ENCODE results near the gene RGL2. TPM values are rescaled to one million over a fixed set of nuclear protein-coding genes. Genes with fewer than 3 reads are reported as not detected.

The RGL2 gene
- total RNA-seq, 4 donors from 2014 or later, result 66.8 to 78.5 (median 71.3) TPM

DNA sequence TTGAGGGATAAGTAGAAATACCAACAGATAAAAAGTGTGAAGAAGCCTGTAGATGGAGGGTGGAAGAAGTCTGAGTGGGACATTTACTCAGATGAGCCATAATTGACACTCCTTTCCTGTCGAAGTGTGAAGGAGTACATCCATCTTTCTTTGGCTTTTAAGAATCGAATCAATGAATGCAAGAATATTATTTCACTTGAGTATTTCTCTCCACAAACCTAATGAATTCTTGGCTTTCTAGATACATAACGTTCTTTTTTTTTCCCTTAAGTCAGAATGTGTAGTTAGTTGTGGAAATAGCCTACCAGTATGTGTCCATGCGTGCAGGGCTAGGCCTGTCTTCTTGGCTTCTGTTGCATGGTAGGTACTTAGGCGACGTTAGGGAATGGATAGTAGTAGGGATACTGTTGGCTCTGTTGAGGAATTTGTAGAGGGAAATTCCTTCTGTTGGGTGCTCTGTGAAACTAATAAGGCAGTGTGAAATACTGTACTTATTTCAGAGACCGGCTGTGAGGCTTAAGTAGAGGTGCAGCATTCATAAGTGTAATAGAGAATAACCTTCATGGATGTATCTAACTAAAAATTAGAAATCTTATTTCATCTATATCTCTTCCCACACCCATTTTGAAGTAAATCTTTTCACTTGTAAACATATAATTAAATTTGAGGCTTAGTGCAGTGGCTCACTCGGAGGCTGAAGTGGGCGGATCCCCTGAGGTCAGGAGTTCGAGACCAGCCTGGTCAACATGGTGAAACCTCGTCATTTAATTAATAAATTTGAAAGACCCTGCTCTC is 25.4 kb downstream of the RGL2 start:
- Histone ChIP-seq H3K4me3 (replicated peaks in 1 of 3) (no peak overlapping the region), H3K27me3 (no peaks in the 10 kb centered on the region), H3K4me1 (peaks cover 28 to 56% of the 10 kb centered on the region in 2 donors), H3K9me3 (no peaks in the 10 kb centered on the region), H3K36me3 (peaks cover 24 to 32% of the 10 kb centered on the region in 2 donors), H3K27ac (no peak overlapping the region)
- TF ChIP-seq, protein P1, sequence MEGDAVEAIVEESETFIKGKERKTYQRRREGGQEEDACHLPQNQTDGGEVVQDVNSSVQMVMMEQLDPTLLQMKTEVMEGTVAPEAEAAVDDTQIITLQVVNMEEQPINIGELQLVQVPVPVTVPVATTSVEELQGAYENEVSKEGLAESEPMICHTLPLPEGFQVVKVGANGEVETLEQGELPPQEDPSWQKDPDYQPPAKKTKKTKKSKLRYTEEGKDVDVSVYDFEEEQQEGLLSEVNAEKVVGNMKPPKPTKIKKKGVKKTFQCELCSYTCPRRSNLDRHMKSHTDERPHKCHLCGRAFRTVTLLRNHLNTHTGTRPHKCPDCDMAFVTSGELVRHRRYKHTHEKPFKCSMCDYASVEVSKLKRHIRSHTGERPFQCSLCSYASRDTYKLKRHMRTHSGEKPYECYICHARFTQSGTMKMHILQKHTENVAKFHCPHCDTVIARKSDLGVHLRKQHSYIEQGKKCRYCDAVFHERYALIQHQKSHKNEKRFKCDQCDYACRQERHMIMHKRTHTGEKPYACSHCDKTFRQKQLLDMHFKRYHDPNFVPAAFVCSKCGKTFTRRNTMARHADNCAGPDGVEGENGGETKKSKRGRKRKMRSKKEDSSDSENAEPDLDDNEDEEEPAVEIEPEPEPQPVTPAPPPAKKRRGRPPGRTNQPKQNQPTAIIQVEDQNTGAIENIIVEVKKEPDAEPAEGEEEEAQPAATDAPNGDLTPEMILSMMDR (IDR thresholded peaks at IDR 0.05), result no peak
- TF ChIP-seq POLR2A (IDR thresholded peaks at IDR 0.05), result no peak
- intact Hi-C loops (cut with DNase I), result no loop called here
- WGBS, 2 donors, result 72 to 76% methylated on average over 11 of the region's 11 CpGs
- no peak for DNase-seq

DNA sequence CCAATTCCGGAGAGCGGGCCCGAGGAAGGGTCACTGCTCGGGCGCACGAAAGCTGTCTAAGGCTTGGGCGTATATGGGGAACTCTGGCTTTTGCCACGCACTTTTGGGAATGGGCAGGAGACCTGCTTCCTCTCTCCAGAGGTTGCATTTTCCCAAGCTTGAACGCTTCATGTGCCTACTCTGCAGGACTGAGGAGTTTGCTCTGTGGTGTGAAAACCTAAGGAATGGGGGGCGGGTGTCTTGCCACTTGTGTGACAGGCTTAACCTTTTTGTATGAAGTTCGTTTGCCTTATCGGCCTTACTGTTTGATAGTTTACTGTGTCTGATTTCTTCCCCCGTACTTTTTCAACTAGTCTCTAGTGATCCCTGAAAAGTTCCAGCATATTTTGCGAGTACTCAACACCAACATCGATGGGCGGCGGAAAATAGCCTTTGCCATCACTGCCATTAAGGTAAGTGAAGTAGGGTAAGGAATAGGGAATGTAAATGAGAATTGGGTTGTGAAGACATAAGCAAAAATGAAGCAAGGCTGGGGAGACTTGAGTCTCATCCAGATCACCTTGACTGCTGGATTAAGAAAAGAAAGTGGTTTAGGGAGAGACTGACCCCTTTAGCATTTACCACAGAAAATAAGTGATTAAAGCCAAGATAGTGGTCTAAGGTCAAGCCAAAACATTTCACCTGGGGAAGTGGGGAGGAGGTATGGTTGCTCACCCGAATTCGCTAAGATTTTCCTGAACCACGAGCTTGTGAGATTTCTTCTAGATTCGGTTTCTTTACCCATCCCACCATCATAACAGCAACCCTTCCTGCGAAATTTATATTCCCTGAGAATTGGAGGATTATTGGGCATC is 26.2 kb downstream of the RGL2 start:
- no peak for DNase-seq
- Histone ChIP-seq H3K4me3 (replicated peaks in 1 of 3) (peak overlapping the region; percentile 28 to 84 (median 63)), H3K9me3 (no peaks in the 10 kb centered on the region), H3K27ac (peak overlapping the region; percentile 69 to 92 (median 86)), H3K27me3 (no peaks in the 10 kb centered on the region), H3K4me1 (peaks cover 25 to 48% of the 10 kb centered on the region in 2 donors), H3K36me3 (peaks cover 33 to 37% of the 10 kb centered on the region in 2 donors)
- TF ChIP-seq, protein P1 (IDR thresholded peaks at IDR 0.05), result no peak
- TF ChIP-seq POLR2A (IDR thresholded peaks at IDR 0.05), result no peak
- intact Hi-C loops (cut with DNase I), result no loop called here
- 11 to 17% methylated on average over 18 to 22 of the region's 22 CpGs for WGBS, 2 donors

DNA sequence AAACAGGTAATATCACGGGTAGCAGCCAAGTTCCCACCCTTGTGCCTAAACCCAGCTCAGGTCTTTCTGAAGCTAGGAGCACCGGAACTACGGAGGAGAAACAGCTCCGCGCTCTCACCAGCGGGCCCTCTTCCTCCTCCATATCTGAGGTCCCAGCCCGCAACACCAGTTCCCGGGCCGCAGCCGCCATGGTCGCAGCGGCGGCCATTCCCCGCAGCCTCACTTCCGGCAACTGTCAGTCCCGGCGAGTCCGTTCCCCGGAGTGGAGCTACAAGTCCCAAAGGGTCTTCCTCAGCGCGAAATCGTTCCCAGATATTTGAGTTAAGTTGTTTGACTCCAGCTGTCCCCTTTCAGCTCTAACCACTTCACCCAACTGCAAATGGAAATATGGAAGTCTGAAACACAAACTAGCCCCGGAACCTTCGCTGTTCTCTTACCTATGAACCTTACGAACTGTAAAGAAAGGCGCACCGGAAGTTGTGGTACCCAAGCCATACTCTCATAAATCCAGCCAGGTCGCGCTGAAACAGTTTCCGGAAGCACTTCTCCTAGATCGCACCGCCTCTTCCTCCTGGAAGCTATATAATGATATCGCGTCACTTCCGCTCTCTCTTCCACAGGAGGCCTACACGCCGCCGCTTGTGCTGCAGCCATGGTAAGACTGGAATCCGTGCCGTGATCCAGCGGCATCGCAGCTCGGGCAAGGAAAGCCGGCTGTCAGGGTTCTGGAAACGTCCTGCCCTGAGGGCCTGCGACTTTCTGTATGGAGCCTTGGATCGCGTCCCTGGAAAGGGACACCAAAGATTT is 27.1 kb downstream of the RGL2 start, which contains the start of the genes RPS18 and VPS52:
Gene RPS18, plus strand, starts transcription at position 608 of the 807 bp plus-strand sequence. Its CDS starts 45 bp downstream, at position 653.
Gene VPS52, minus strand, starts transcription at position 409 of the 807 bp plus-strand sequence. Its CDS starts 201 bp downstream, at position 208.
- 0% methylated on average over 12 to 32 of the region's 48 CpGs for WGBS, 2 donors
- peak within 1 kb of the TSS; percentile 79 to 95 (median 84) for H3K4me3 ChIP-seq (replicated peaks in 1 of 3)
- peak; percentile 92 to 94 for DNase-seq
- peak within 1 kb of the TSS; percentile 86 to 92 (median 90) for H3K27ac ChIP-seq
- intact Hi-C loops (cut with DNase I), result no loop called here
- no peaks in the 10 kb centered on the region for H3K27me3 ChIP-seq
- peaks cover 41 to 45% of the 10 kb centered on the region in 2 donors for H3K36me3 ChIP-seq
- H3K9me3 ChIP-seq, result no peaks in the 10 kb centered on the region
- TF ChIP-seq POLR2A (IDR thresholded peaks at IDR 0.05), result peak; percentile 89 to 97
- TF ChIP-seq, protein P1 (IDR thresholded peaks at IDR 0.05), result peak in 1 of 6 experiments; percentile 2
- peaks cover 20 to 45% of the 10 kb centered on the region in 2 donors for H3K4me1 ChIP-seq

DNA sequence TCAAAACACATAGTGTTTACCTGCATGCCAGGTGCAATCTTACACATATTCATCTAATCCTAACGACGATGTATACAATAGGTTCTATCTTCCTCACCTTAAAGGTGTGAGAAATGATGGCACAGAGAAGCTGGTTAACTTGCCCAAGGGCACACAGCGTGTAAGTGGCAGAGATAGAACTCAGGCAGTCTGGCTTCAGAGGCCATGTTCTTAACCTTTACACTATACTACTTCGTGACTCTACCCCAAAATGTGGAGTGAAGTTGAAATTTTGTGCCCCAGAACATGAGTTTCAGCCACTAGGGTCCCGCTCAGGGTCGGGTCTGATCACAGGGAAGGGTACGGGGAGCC is 27.6 kb downstream of the RGL2 start:
- Histone ChIP-seq H3K36me3 (peaks cover 41 to 47% of the 10 kb centered on the region in 2 donors), H3K4me3 (replicated peaks in 1 of 3) (peak overlapping the region; percentile 79 to 95 (median 84)), H3K9me3 (no peaks in the 10 kb centered on the region), H3K4me1 (peaks cover 14 to 39% of the 10 kb centered on the region in 2 donors), H3K27me3 (no peaks in the 10 kb centered on the region), H3K27ac (peak overlapping the region; percentile 86 to 92 (median 90))
- intact Hi-C loops (cut with DNase I), result no loop called here
- TF ChIP-seq, protein P1 (IDR thresholded peaks at IDR 0.05), result no peak
- no peak for TF ChIP-seq POLR2A (IDR thresholded peaks at IDR 0.05)
- WGBS, 2 donors, result 4 to 8% methylated on average over 4 to 7 of the region's 7 CpGs
- no peak for DNase-seq

All from thyroid gland (tissue), 4 donors.